Upper lobe of left lung (tissue), 6 donors: ENCODE measurements around the gene CD1D. TPM values are rescaled to one million over a fixed set of nuclear protein-coding genes. Genes with fewer than 3 reads are reported as not detected.
"Not testable (repeated sequence)": the region's sequence is repeated elsewhere in the genome, so short reads cannot be mapped to it uniquely, and the experiment has no call there.

Experiments used
- ATAC-seq, 2 donors: fragments of 200-7000 bp; cut with Tn5 transposase; one replicate each; pipeline ENCODE4 v1.9.1; 2022; ENCODE audit warnings: mild to moderate bottlenecking in 2 of 2, moderate library complexity in 2 of 2; ENCODE audit not compliant: low FRiP score in 2 of 2
- DNase-seq, 2 donors: peaks; one replicate each; pipeline ENCODE4 v3.0.0-alpha.2; 2019 to 2020
- H3K27ac ChIP-seq, 4 donors: fragments of 200-600 bp; sonication (generic); one replicate each; pipeline ENCODE4 v1.5.1; 2016 to 2019
- H3K27me3 ChIP-seq, 4 donors: fragments of 200-600 bp; sonication (generic); one replicate each; pipeline ENCODE4 v1.5.1; 2017 to 2019
- H3K36me3 ChIP-seq, 4 donors: fragments of 200-600 bp; sonication (generic); one replicate each; pipeline ENCODE4 v1.5.1; 2016 to 2019
- H3K4me1 ChIP-seq, 4 donors: fragments of 200-600 bp; sonication (generic); one replicate each; pipeline ENCODE4 v1.5.1; 2018 to 2019
- H3K4me3 ChIP-seq, 4 donors: fragments of 200-600 bp; sonication (generic); one replicate each; pipeline ENCODE4 v1.5.1; 2017 to 2019; ENCODE audit warnings: mild to moderate bottlenecking in 2 of 4, moderate library complexity in 1 of 4
- H3K9me3 ChIP-seq, 4 donors: fragments of 200-600 bp; sonication (generic); one replicate each; pipeline ENCODE4 v1.5.1; 2018 to 2019
- EP300 ChIP-seq, 4 donors: sonication (generic); formaldehyde crosslinking; IDR thresholded peaks; one replicate each; pipeline ENCODE4 v1.5.1; 2017; ENCODE audit warnings: antibody characterized with exemption in 4 of 4, control low read depth in 2 of 4
- POLR2A ChIP-seq, 4 donors: fragments of 450-650 bp; IDR thresholded peaks; one replicate each; pipeline ENCODE4 v1.5.1; 2016 to 2017; ENCODE audit warnings: antibody characterized with exemption in 4 of 4, mild to moderate bottlenecking in 2 of 4
- POLR2AphosphoS5 ChIP-seq, 2 donors: sonication (generic); formaldehyde crosslinking; IDR thresholded peaks; one replicate each; pipeline ENCODE4 v1.5.1; 2017; ENCODE audit warnings: antibody characterized with exemption in 2 of 2
- WGBS, 2 donors: methylation state at CpG; one replicate each; pipeline ENCODE4 v1.1.5; 2017 to 2018; 5-methylcytosine and 5-hydroxymethylcytosine counted together
- total RNA-seq, 6 donors: library from RNA; depleted of rRNA in 4 of 6; stranded (reverse); fragments of >200 nt in 4 of 6; gene quantifications; one replicate each; pipeline versions ENCODE4 v1.1.0 to v1.2.1, GENCODE V29; 2016 to 2021
- TF ChIP-seq, protein P1 (sequence below), 6 experiments: fragments of 450-650 bp in 4 of 6; fragments of 200-600 bp in 2 of 6; sonication (generic) in 2 of 6; IDR thresholded peaks; one replicate each; pipeline ENCODE4 v1.5.1; 2016 to 2019; ENCODE audit warnings: antibody characterized with exemption in 6 of 6
- donor health status: DM: no; HTN: no; CAD: no; lungs with moderate emphysema.
- donor health status: DM: no; HTN: yes; CAD: no; lungs with severe emphysema.

Gene CD1D
- total RNA-seq, 6 donors from 2014 or later, result 1.0 to 5.2 (median 4.0) TPM

DNA sequence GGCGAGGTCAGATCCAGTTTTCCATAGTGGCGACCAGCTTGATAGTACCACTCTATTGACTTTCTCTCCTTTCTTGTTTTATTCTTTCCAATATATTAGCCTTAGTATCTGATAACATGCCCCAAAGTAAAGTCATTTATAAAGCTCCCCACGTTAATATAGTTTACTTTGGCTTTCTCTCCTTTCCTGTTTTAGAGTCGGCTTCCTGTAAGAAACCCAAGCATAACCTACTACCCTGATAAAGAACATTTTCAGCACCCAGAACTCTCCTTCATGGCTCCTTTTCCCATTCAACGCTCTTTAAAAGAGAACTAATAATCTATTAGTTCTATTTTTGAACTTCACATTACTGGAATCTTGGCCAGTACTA lies 23.7 kb downstream of the CD1D start:
- 31 to 40% methylated on average over 5 of the region's 5 CpGs for WGBS, 2 donors
- no peak for ATAC-seq
- no peak for DNase-seq
- peaks cover 0 to 4% (median 0%) of the 10 kb centered on the region in 4 donors for H3K4me1 ChIP-seq
- H3K36me3 ChIP-seq, result no peaks in the 10 kb centered on the region
- H3K4me3 ChIP-seq, result no peak overlapping the region
- no peak overlapping the region for H3K27ac ChIP-seq
- no peaks in the 10 kb centered on the region for H3K27me3 ChIP-seq
- no peaks in the 10 kb centered on the region for H3K9me3 ChIP-seq
- TF ChIP-seq EP300 (IDR thresholded peaks at IDR 0.05), result no peak
- TF ChIP-seq, protein P1, sequence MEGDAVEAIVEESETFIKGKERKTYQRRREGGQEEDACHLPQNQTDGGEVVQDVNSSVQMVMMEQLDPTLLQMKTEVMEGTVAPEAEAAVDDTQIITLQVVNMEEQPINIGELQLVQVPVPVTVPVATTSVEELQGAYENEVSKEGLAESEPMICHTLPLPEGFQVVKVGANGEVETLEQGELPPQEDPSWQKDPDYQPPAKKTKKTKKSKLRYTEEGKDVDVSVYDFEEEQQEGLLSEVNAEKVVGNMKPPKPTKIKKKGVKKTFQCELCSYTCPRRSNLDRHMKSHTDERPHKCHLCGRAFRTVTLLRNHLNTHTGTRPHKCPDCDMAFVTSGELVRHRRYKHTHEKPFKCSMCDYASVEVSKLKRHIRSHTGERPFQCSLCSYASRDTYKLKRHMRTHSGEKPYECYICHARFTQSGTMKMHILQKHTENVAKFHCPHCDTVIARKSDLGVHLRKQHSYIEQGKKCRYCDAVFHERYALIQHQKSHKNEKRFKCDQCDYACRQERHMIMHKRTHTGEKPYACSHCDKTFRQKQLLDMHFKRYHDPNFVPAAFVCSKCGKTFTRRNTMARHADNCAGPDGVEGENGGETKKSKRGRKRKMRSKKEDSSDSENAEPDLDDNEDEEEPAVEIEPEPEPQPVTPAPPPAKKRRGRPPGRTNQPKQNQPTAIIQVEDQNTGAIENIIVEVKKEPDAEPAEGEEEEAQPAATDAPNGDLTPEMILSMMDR (IDR thresholded peaks at IDR 0.05), result no peak
- no peak for TF ChIP-seq POLR2A (IDR thresholded peaks at IDR 0.05)
- no peak for TF ChIP-seq POLR2AphosphoS5 (IDR thresholded peaks at IDR 0.05)

DNA sequence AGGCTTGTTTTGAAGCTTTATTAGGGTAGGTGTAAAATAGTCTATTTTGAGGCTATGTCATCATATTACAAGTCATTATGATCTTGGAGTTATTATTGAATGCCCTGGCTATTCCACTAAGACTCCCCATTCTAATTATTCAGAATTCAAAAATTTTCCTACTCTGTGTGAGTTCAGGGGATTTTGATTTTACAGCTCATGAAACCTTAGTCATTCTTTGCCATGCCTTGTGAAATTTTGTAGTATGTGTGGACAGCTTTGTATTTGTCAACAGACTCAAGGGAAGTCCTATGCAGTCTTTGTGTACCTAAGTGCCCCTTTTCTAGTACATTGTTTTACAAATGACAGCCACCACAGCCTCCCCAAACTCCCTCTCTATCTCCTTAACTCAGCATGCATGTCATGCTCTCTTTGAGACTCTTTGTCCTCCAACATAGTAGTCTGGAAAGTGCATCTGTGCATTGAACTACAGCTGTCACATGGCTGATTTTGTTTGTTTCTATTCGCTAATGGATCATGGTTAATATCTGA lies 28.0 kb downstream of the CD1D start:
- H3K4me3 ChIP-seq, result no peak overlapping the region
- WGBS, 2 donors, result 84 to 89% methylated on average over 1 of the region's 1 CpG
- no peak overlapping the region for H3K27ac ChIP-seq
- H3K9me3 ChIP-seq, result no peaks in the 10 kb centered on the region
- DNase-seq, result no peak
- H3K4me1 ChIP-seq, result peaks cover 0 to 4% (median 0%) of the 10 kb centered on the region in 4 donors
- no peaks in the 10 kb centered on the region for H3K36me3 ChIP-seq
- no peaks in the 10 kb centered on the region for H3K27me3 ChIP-seq
- ATAC-seq, result no peak
- TF ChIP-seq POLR2A (IDR thresholded peaks at IDR 0.05) (no peak), EP300 (IDR thresholded peaks at IDR 0.05) (no peak)
- TF ChIP-seq, protein P1 (IDR thresholded peaks at IDR 0.05), result no peak

DNA sequence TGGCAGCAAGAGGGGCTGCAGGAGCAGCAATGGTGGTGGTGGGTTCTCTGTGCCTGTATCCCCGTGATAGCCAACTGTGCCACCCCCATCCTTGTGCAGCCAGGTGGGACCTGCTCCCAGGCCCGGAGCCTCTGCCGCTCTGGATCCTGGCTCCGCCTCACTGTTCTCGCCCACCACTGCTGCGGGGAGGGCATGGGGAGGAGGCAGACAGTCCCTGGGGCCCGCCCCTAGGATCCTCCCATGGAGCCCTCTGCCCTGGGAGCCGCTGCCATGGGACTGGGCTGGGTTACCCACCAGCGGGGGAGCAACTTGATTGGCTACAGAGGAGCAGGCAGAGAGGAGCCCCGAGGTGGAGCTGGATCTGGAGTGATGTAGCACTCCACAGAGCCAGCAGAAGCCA lies 31.6 kb downstream of the CD1D start:
- no peak overlapping the region for H3K27ac ChIP-seq
- H3K9me3 ChIP-seq, result no peaks in the 10 kb centered on the region
- ATAC-seq, result peak in 1 of 2 donors; percentile 49
- DNase-seq, result peak in 1 of 2 donors; percentile 30
- 85 to 100% methylated on average over 1 to 3 of the region's 10 CpGs for WGBS, 2 donors
- TF ChIP-seq EP300 (IDR thresholded peaks at IDR 0.05) (no peak), POLR2AphosphoS5 (IDR thresholded peaks at IDR 0.05) (no peak), POLR2A (IDR thresholded peaks at IDR 0.05) (no peak)
- TF ChIP-seq, protein P1 (IDR thresholded peaks at IDR 0.05), result no peak
- no peaks in the 10 kb centered on the region for H3K27me3 ChIP-seq
- H3K36me3 ChIP-seq, result no peaks in the 10 kb centered on the region
- H3K4me1 ChIP-seq, result no peaks in the 10 kb centered on the region
- no peak overlapping the region for H3K4me3 ChIP-seq

DNA sequence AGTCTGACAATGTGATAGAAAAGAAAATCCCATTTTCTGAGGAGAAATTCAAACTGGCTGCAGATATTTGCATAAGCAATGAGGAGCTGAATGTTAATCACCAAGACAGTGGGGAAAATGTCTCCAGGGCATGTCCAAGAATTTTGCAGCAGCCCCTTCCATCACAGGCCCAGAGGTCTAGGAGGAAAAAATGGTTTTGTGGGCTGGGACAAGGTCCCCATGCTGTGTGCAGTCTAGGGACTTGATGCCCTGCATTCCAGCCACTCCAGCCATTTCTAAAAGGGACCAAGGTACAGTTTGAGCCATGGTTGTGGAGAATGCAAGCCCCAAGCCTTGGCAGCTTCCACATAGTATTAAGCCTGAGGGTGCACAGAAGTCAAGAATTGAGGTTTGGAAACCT lies 42.8 kb downstream of the CD1D start:
- not testable (repeated sequence) for DNase-seq, H3K36me3 ChIP-seq, H3K27me3 ChIP-seq, ATAC-seq, H3K27ac ChIP-seq, H3K4me1 ChIP-seq, H3K4me3 ChIP-seq, H3K9me3 ChIP-seq

DNA sequence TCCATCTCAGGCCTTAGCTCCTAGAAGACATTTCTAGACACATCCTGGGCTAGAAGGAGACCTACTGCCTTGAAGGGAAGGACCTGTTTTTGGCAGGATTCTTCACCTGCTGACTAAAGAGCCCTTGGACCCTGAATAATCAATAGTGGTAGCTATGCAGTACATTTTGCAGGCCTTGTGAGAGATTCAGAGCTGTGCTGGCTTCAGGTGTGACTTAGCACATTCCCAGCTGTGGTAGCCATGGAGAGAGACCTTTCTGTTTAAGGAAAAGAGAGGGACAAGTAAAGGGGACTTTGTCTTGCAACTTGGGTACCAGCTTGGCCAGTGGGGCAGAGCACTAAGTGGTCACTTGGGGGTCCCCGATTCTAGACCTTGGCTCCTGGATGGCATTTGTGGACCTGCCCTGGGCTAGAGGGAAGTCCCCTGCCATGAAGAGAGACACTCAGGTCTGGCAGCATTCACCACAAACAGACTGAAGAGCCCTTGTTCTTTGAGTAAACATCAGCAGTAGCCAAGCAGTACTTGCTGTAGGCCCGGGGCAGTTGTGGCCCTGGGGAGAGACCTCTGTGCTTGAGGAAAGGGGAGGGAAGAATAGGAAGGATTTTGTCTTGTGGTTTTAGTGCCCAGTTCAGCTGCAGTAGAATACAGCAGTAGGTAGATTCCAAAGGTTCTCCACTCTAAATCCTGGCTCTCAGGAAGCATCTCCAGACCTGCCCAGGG lies 47.4 kb downstream of the CD1D start:
- Histone ChIP-seq H3K27ac (no peak overlapping the region), H3K4me3 (no peak overlapping the region), H3K4me1 (peaks cover 0 to 4% (median 0%) of the 10 kb centered on the region in 4 donors), H3K36me3 (no peaks in the 10 kb centered on the region), H3K27me3 (no peaks in the 10 kb centered on the region), H3K9me3 (peaks cover 0 to 9% (median 2%) of the 10 kb centered on the region in 4 donors)
- DNase-seq, result peak in 1 of 2 donors; percentile 63
- ATAC-seq, result peak; percentile 44 to 73
- TF ChIP-seq, protein P1 (IDR thresholded peaks at IDR 0.05), result no peak
- TF ChIP-seq EP300 (IDR thresholded peaks at IDR 0.05), result no peak
- no peak for TF ChIP-seq POLR2AphosphoS5 (IDR thresholded peaks at IDR 0.05)
- no peak for TF ChIP-seq POLR2A (IDR thresholded peaks at IDR 0.05)
- WGBS, 2 donors, result 17 to 63% methylated on average over 1 to 2 of the region's 2 CpGs

Other genes starting within 250 kb of the CD1D start
- 10 to 100 TPM; 16.9 to 40.6 (median 25.8) TPM for gene KIRREL1, start 187.2 kb upstream of the CD1D start, total RNA-seq
- gene CD1A, start 73.5 kb downstream of the CD1D start, total RNA-seq, result under 1 TPM in 2 of 6 donors, not detected in 4; 0.51 to 0.72 TPM
- gene CD1C, start 109.0 kb downstream of the CD1D start, total RNA-seq, result 1 to 10 TPM in 2 of 6 donors, under 1 TPM in 1, not detected in 3; 0.46 to 6.8 (median 3.3) TPM
- under 1 TPM in 2 of 6 donors, not detected in 4; 0.17 to 0.26 TPM for gene CD1B, start 150.6 kb downstream of the CD1D start, total RNA-seq
- 1 to 10 TPM in 2 of 6 donors, not detected in 4; 2.1 to 4.0 TPM for gene CD1E, start 173.0 kb downstream of the CD1D start, total RNA-seq
- gene OR10T2, start 218.6 kb downstream of the CD1D start, total RNA-seq, result not detected
- not detected for gene OR10K2, start 245.3 kb downstream of the CD1D start, total RNA-seq